Osteoblast (primary cell): ENCODE measurements around the gene YPEL2. TPM values are rescaled to one million over a fixed set of nuclear protein-coding genes. Genes with fewer than 3 reads are reported as not detected.
A peak's percentile ranks its signal among the peaks of the same experiment; 100 is the strongest.

Experiments
- DNase-seq: peaks from one replicate; pipeline ENCODE4 v3.0.0; 2011; ENCODE audit warnings: low spot score, mixed read lengths; ENCODE audit not compliant: insufficient read length; ENCODE audit errors: missing footprints
- H2AFZ ChIP-seq: 2 replicates; pipeline ENCODE4 v1.6.0; 2011; ENCODE audit warnings: mild to moderate bottlenecking, low read length
- H3K27ac ChIP-seq: 2 replicates; pipeline ENCODE4 v1.5.1; 2011; ENCODE audit warnings: mild to moderate bottlenecking, low read depth, low read length, moderate library complexity
- H3K27me3 ChIP-seq: 2 replicates; pipeline ENCODE4 v1.6.0; 2012; ENCODE audit warnings: mild to moderate bottlenecking, control low read depth, inconsistent platforms, low read length, moderate library complexity; ENCODE audit not compliant: insufficient read depth
- H3K36me3 ChIP-seq: 2 replicates; pipeline ENCODE4 v1.5.1; 2011; ENCODE audit warnings: mild to moderate bottlenecking, low read length, control low read depth, moderate library complexity; ENCODE audit not compliant: insufficient read depth
- H3K4me1 ChIP-seq: 2 replicates; pipeline ENCODE4 v1.5.1; 2011; ENCODE audit warnings: mild to moderate bottlenecking, low read length, control low read depth, moderate library complexity; ENCODE audit not compliant: insufficient read depth
- H3K4me2 ChIP-seq: 2 replicates; pipeline ENCODE4 v1.6.0; 2011; ENCODE audit warnings: mild to moderate bottlenecking, low read length; ENCODE audit not compliant: insufficient read depth
- H3K4me3 ChIP-seq: fragments of 200-600 bp; sonication (generic); 3 replicates; pipeline ENCODE4 v1.5.1; 2012; ENCODE audit warnings: mild to moderate bottlenecking, low read length, inconsistent platforms; ENCODE audit not compliant: insufficient read depth
- H3K79me2 ChIP-seq: 2 replicates; pipeline ENCODE4 v1.6.0; 2012; ENCODE audit warnings: mild to moderate bottlenecking, low read length, control low read depth, inconsistent platforms; ENCODE audit not compliant: insufficient read depth
- H3K9me3 ChIP-seq: 2 replicates; pipeline ENCODE4 v1.5.1; 2011; ENCODE audit warnings: low read depth, low read length, control low read depth
- H4K20me1 ChIP-seq: 2 replicates; pipeline ENCODE4 v1.6.0; 2012; ENCODE audit warnings: mild to moderate bottlenecking, low read length, control low read depth; ENCODE audit not compliant: insufficient read depth
- CTCF ChIP-seq: IDR thresholded peaks from 2 replicates; pipeline ENCODE4 v1.5.1; 2011; ENCODE audit warnings: mild to moderate bottlenecking, low read depth, low read length, moderate library complexity; ENCODE audit errors: extremely low read depth
- total RNA-seq: library from RNA; depleted of rRNA; stranded (reverse); fragments of >200 nt; gene quantifications from 2 replicates; pipeline ENCODE4 v1.2.3, GENCODE V29; 2012

The YPEL2 gene
- total RNA-seq, 1 donor: 24.2 TPM

DNA sequence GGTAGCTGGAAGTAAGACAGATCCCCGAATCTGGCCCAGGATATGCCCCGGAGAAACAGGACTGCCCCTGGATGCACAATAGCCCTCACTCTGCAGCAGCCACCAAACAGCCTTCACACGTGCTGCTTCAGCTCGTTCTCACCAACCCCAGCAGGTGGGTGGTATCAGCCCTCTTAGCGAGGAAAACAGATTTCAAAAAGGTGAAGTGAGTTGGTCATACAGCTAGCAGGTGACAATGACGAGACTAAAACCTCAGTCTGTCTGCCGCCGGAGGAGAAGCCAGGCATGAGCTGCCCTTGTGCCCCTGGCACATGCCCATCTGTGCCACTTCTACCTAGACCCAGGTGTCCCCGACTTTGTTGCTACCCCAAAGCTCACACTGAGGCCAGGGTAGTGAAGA, 92.4 kb downstream of the YPEL2 start:
- Histone ChIP-seq H2AFZ (no peak overlapping the region), H3K36me3 (no peaks in the 10 kb centered on the region), H3K79me2 (no peaks in the 10 kb centered on the region), H3K27me3 (no peaks in the 10 kb centered on the region), H3K27ac (peak overlapping the region; percentile 52), H4K20me1 (no peaks in the 10 kb centered on the region), H3K4me2 (peak overlapping the region; percentile 16), H3K4me3 (no peak overlapping the region), H3K4me1 (peaks cover 59% of the 10 kb centered on the region), H3K9me3 (no peaks in the 10 kb centered on the region)
- DNase-seq: no peak
- no peak for TF ChIP-seq CTCF

DNA sequence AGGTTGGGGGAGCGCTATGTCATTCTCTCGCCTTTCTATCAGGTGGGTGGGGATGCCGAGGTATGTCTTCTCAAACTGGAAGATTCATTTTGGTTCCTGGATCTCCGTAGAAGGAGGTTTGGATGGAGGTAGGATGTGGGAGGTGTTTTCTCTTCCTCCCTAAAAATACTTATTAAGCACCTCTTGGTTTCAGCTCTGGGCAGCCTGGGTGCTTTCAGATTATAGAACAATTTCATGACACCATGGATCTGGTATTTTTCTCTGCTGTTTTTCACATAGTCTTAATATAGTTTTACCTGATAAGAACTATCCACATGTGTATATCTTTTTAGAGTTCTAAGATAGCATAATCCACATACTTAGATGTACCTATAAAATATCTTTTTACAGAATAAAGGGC, 92.9 kb downstream of the YPEL2 start:
- H3K36me3 ChIP-seq: no peaks in the 10 kb centered on the region
- TF ChIP-seq CTCF: no peak
- peaks cover 63% of the 10 kb centered on the region for H3K4me1 ChIP-seq
- no peak for DNase-seq
- H3K79me2 ChIP-seq: no peaks in the 10 kb centered on the region
- no peaks in the 10 kb centered on the region for H4K20me1 ChIP-seq
- H3K9me3 ChIP-seq: no peaks in the 10 kb centered on the region
- no peaks in the 10 kb centered on the region for H3K27me3 ChIP-seq
- peak overlapping the region; percentile 84 for H3K27ac ChIP-seq
- H3K4me2 ChIP-seq: no peak overlapping the region
- no peak overlapping the region for H3K4me3 ChIP-seq
- no peak overlapping the region for H2AFZ ChIP-seq

- Histone ChIP-seq H3K9me3 (no peaks in the 10 kb centered on the region), H3K4me3 (peak overlapping the region; percentile 28), H2AFZ (peak overlapping the region; percentile 72), H3K79me2 (no peaks in the 10 kb centered on the region), H3K4me2 (peak overlapping the region; percentile 72), H3K36me3 (no peaks in the 10 kb centered on the region), H3K27me3 (no peaks in the 10 kb centered on the region), H4K20me1 (no peaks in the 10 kb centered on the region), H3K27ac (peak overlapping the region; percentile 84), H3K4me1 (peaks cover 63% of the 10 kb centered on the region)
- no peak for TF ChIP-seq CTCF
- peak; percentile 86 for DNase-seq
These were observed 93.9 kb downstream of the YPEL2 start for GRCh38 chr17:59425085-59425931.

GRCh38 chr17:59426031-59426430, 94.6 kb downstream of the YPEL2 start:
- DNase-seq: no peak
- H3K4me2 ChIP-seq: peak overlapping the region; percentile 72
- no peak for TF ChIP-seq CTCF
- no peaks in the 10 kb centered on the region for H3K79me2 ChIP-seq
- H3K27me3 ChIP-seq: no peaks in the 10 kb centered on the region
- no peaks in the 10 kb centered on the region for H3K36me3 ChIP-seq
- peak overlapping the region; percentile 72 for H2AFZ ChIP-seq
- peak overlapping the region; percentile 84 for H3K27ac ChIP-seq
- H3K9me3 ChIP-seq: no peaks in the 10 kb centered on the region
- H3K4me3 ChIP-seq: peak overlapping the region; percentile 9
- no peaks in the 10 kb centered on the region for H4K20me1 ChIP-seq
- H3K4me1 ChIP-seq: peaks cover 63% of the 10 kb centered on the region
